ENCODE measurements around the gene CAND1. TPM values are rescaled to one million over a fixed set of nuclear protein-coding genes. Genes with fewer than 3 reads are reported as not detected.

The CAND1 gene
- total RNA-seq, 2 experiments from 2014 or later, result 216 to 221 TPM

GRCh38 chr12:67318786-67319185 lies 49.6 kb downstream of the CAND1 start:
- intact Hi-C loops (cut with micrococcal nuclease), result no loop called here

DNA sequence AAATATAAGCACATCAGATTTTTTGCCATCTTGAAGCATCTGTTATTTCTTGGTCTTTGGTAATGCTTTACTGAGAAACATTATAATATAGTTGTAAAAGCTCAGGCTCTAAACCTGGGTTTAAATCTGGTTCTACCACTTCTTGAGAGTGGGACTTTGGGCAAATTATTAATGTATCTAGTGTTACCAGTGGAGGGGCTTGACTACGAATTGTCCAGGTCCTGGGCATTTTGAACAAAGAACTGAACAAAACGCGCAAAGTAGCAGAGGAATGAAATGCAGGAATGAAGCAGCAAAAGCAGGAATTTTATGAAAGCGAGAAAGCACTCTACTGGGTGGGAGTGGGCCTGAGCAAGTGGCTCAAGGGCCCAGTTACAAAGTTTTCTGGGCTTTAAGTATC lies 50.8 kb downstream of the CAND1 start:
- TF ChIP-seq CTCF (IDR thresholded peaks at IDR 0.05), result no peak
- DNase-seq (no peak), ATAC-seq (no peak)
- Mint-ChIP-seq H3K9me3 (peaks cover 3% of the 10 kb centered on the region), H3K4me3 (no peak overlapping the region), H3K4me1 (ENCODE audit: low read depth) (peaks cover 13% of the 10 kb centered on the region), H3K36me3 (ENCODE audit: low read depth) (peaks cover 54% of the 10 kb centered on the region), H3K27ac (no peak overlapping the region), H3K27me3 (no peaks in the 10 kb centered on the region)
- ChIA-PET CTCF (no interaction called here), POLR2A (interaction anchor here (1.3 kb wide), 1 partner anchor 8 kb away, joined by 3 read pairs; no protein-coding TSS in a partner anchor)
- intact Hi-C loops (cut with micrococcal nuclease), result no loop called here

More at GRCh38 chr12:67318786-67319185, 49.6 kb downstream of the CAND1 start:
- H3K4me3 Mint-ChIP-seq, result no peak overlapping the region
- peaks cover 3% of the 10 kb centered on the region for H3K9me3 Mint-ChIP-seq
- ChIA-PET POLR2A (interaction anchor here (0.6 to 1.0 kb wide), 2 partner anchors 19 to 133 kb away, joined by 3 read pairs; no protein-coding TSS in a partner anchor), CTCF (no interaction called here)
- DNase-seq (no peak), ATAC-seq (no peak)
- no peaks in the 10 kb centered on the region for H3K27me3 Mint-ChIP-seq
- peaks cover 63% of the 10 kb centered on the region for H3K36me3 Mint-ChIP-seq (ENCODE audit: low read depth)
- H3K27ac Mint-ChIP-seq, result no peak overlapping the region
- TF ChIP-seq CTCF (IDR thresholded peaks at IDR 0.05), result no peak
- peaks cover 13% of the 10 kb centered on the region for H3K4me1 Mint-ChIP-seq (ENCODE audit: low read depth)

GRCh38 chr12:67320614-67321295 lies 51.6 kb downstream of the CAND1 start:
- intact Hi-C loops (cut with micrococcal nuclease), result no loop called here
- no peak for TF ChIP-seq CTCF (IDR thresholded peaks at IDR 0.05)
- DNase-seq (no peak), ATAC-seq (peak; percentile 55)
- CTCF ChIA-PET, result no interaction called here
- POLR2A ChIA-PET, result interaction anchor here (0.6 to 1.3 kb wide), 2 partner anchors 8 to 72 kb away, joined by 3 read pairs; no protein-coding TSS in a partner anchor
- Mint-ChIP-seq H3K4me3 (no peak overlapping the region), H3K27ac (peak overlapping the region; percentile 64), H3K36me3 (ENCODE audit: low read depth) (peaks cover 53% of the 10 kb centered on the region), H3K27me3 (no peaks in the 10 kb centered on the region), H3K9me3 (peaks cover 3% of the 10 kb centered on the region), H3K4me1 (ENCODE audit: low read depth) (peaks cover 13% of the 10 kb centered on the region)

- ATAC-seq (no peak), DNase-seq (no peak)
- H3K27ac Mint-ChIP-seq, result no peak overlapping the region
- peaks cover 40% of the 10 kb centered on the region for H3K36me3 Mint-ChIP-seq (ENCODE audit: low read depth)
- peaks cover 13% of the 10 kb centered on the region for H3K4me1 Mint-ChIP-seq (ENCODE audit: low read depth)
- no peak overlapping the region for H3K4me3 Mint-ChIP-seq
- no peak for TF ChIP-seq CTCF (IDR thresholded peaks at IDR 0.05)
- ChIA-PET CTCF (no interaction called here), POLR2A (interaction anchor here (1.1 to 1.2 kb wide), 3 partner anchors 9 to 18 kb away, joined by 3 to 4 read pairs (median 3); no protein-coding TSS in a partner anchor)
- H3K9me3 Mint-ChIP-seq, result peaks cover 3% of the 10 kb centered on the region
- no peaks in the 10 kb centered on the region for H3K27me3 Mint-ChIP-seq
- intact Hi-C loops (cut with micrococcal nuclease), result no loop called here
These were observed 53.4 kb downstream of the CAND1 start for GRCh38 chr12:67322580-67322979.

- peaks cover 13% of the 10 kb centered on the region for H3K4me1 Mint-ChIP-seq (ENCODE audit: low read depth)
- TF ChIP-seq CTCF (IDR thresholded peaks at IDR 0.05), result no peak
- peaks cover 3% of the 10 kb centered on the region for H3K9me3 Mint-ChIP-seq
- peaks cover 37% of the 10 kb centered on the region for H3K36me3 Mint-ChIP-seq (ENCODE audit: low read depth)
- DNase-seq (no peak), ATAC-seq (no peak)
- no peaks in the 10 kb centered on the region for H3K27me3 Mint-ChIP-seq
- POLR2A ChIA-PET, result interaction anchor here (1.2 kb wide), 2 partner anchors 9 to 12 kb away, joined by 3 to 4 read pairs; no protein-coding TSS in a partner anchor
- intact Hi-C loops (cut with micrococcal nuclease), result no loop called here
- no peak overlapping the region for H3K27ac Mint-ChIP-seq
- H3K4me3 Mint-ChIP-seq, result no peak overlapping the region
- CTCF ChIA-PET, result no interaction called here
These were observed 53.8 kb downstream of the CAND1 start for GRCh38 chr12:67323007-67323406.

Measured in activated CD8-positive, alpha-beta T cell treated with anti-CD3 and anti-CD28 coated beads for 36 hours (primary cell).